Measurements from ENCODE around the gene PARL. TPM values are rescaled to one million over a fixed set of nuclear protein-coding genes. Genes with fewer than 3 reads are reported as not detected.
A peak's percentile ranks its signal among the peaks of the same experiment; 100 is the strongest.

The PARL gene
- total and polyA plus RNA-seq, 2 of the 13 experiments (the other 11 are each of a cell fraction or from before 2014, with no cell fraction given) = 46.3 to 58.6 TPM

DNA sequence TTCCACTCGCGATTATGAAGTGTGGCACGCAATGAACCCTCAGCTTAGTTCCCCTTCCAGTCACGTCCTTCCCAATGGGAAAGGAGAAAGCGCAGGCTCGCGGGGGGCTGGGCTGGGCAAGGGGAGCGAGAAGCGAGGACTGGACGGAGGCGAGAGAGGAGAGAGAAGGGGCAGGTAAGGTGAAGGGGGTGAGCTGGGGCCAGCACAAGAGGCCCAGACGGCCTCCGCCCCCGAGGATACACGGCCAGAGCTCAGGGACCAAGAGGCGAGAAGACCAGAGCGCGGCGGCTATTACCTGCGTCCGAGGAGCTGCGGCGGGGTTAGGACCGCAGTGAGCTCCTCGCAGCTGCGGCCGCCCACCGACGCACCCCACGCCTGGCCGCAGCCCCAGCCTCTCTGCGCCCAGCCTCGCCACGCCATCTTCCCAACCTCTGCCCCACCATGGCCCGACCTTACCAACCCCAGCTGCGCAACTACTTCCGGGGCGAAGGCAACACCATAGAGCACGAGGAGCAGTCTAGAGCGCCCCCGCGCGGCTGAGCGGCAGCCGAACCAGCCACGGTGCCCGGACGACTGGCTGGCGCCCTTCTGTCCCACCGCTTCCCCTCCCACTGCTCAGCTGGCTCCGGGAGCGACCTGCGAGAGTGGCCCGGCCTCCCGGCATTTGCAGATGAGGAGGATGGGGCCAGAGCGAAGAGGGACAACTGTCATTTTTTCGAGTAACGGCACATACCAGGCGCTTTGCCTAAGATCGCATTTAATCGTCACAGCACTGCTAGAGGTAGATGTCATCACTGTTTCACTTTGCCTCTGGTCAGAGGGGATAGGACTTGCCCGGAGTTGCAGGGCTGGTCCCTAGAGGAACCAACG, at the start of gene PARL (continued):
- TF ChIP-seq ZNF230 (CRISPR knock-in tag; IDR thresholded peaks at IDR 0.05) (peak; percentile 87; the same call in 1 of the 2 replicates), MIER2 (CRISPR knock-in tag; IDR thresholded peaks at IDR 0.05) (peak; percentile 75; the same call in 1 of the 2 replicates), HMGA1 (CRISPR knock-in tag; conservative IDR thresholded peaks at IDR 0.05) (no peak), GABPB1 (CRISPR knock-in tag; IDR thresholded peaks at IDR 0.05) (peak; percentile 100), EED (CRISPR knock-in tag; IDR thresholded peaks at IDR 0.05) (peak; percentile 82; the same call in 1 of the 2 replicates), TMF1 (CRISPR knock-in tag; IDR thresholded peaks at IDR 0.05; ENCODE audit: low read depth) (no peak), TARDBP (CRISPR knock-in tag; IDR thresholded peaks at IDR 0.05) (peak; percentile 99), NR2F1 (CRISPR knock-in tag; IDR thresholded peaks at IDR 0.05) (peak; percentile 73 to 83), ZBTB3 (CRISPR knock-in tag; IDR thresholded peaks at IDR 0.05; ENCODE audit: borderline replicate concordance, low read depth) (0 out of 2 replicates have a peak, but pooled peaks have one; percentile 73), SSRP1 (CRISPR knock-in tag; IDR thresholded peaks at IDR 0.05) (peak; percentile 82), ZNF678 (CRISPR knock-in tag; IDR thresholded peaks at IDR 0.05) (peak; percentile 90; the same call in 1 of the 2 replicates), ADNP (CRISPR knock-in tag; IDR thresholded peaks at IDR 0.05) (no peak), ZNF607 (CRISPR knock-in tag; IDR thresholded peaks at IDR 0.05; ENCODE audit: borderline replicate concordance) (peak; percentile 62; the same call in 1 of the 2 replicates), TGIF2 (CRISPR knock-in tag; IDR thresholded peaks at IDR 0.05) (no peak; the same call in 1 of the 2 replicates), ZSCAN12 (CRISPR knock-in tag; IDR thresholded peaks at IDR 0.05) (no peak)
- TF ChIP-seq, protein P1, sequence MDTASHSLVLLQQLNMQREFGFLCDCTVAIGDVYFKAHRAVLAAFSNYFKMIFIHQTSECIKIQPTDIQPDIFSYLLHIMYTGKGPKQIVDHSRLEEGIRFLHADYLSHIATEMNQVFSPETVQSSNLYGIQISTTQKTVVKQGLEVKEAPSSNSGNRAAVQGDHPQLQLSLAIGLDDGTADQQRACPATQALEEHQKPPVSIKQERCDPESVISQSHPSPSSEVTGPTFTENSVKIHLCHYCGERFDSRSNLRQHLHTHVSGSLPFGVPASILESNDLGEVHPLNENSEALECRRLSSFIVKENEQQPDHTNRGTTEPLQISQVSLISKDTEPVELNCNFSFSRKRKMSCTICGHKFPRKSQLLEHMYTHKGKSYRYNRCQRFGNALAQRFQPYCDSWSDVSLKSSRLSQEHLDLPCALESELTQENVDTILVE (CRISPR knock-in tag; IDR thresholded peaks at IDR 0.05) = peak; percentile 91
- TF ChIP-seq, protein P2, sequence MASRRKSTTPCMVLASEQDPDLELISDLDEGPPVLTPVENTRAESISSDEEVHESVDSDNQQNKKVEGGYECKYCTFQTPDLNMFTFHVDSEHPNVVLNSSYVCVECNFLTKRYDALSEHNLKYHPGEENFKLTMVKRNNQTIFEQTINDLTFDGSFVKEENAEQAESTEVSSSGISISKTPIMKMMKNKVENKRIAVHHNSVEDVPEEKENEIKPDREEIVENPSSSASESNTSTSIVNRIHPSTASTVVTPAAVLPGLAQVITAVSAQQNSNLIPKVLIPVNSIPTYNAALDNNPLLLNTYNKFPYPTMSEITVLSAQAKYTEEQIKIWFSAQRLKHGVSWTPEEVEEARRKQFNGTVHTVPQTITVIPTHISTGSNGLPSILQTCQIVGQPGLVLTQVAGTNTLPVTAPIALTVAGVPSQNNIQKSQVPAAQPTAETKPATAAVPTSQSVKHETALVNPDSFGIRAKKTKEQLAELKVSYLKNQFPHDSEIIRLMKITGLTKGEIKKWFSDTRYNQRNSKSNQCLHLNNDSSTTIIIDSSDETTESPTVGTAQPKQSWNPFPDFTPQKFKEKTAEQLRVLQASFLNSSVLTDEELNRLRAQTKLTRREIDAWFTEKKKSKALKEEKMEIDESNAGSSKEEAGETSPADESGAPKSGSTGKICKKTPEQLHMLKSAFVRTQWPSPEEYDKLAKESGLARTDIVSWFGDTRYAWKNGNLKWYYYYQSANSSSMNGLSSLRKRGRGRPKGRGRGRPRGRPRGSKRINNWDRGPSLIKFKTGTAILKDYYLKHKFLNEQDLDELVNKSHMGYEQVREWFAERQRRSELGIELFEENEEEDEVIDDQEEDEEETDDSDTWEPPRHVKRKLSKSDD (CRISPR knock-in tag; IDR thresholded peaks at IDR 0.05; ENCODE audit: low read depth) = peak; percentile 84; the same call in 1 of the 2 replicates
- TF ChIP-seq, protein P3, sequence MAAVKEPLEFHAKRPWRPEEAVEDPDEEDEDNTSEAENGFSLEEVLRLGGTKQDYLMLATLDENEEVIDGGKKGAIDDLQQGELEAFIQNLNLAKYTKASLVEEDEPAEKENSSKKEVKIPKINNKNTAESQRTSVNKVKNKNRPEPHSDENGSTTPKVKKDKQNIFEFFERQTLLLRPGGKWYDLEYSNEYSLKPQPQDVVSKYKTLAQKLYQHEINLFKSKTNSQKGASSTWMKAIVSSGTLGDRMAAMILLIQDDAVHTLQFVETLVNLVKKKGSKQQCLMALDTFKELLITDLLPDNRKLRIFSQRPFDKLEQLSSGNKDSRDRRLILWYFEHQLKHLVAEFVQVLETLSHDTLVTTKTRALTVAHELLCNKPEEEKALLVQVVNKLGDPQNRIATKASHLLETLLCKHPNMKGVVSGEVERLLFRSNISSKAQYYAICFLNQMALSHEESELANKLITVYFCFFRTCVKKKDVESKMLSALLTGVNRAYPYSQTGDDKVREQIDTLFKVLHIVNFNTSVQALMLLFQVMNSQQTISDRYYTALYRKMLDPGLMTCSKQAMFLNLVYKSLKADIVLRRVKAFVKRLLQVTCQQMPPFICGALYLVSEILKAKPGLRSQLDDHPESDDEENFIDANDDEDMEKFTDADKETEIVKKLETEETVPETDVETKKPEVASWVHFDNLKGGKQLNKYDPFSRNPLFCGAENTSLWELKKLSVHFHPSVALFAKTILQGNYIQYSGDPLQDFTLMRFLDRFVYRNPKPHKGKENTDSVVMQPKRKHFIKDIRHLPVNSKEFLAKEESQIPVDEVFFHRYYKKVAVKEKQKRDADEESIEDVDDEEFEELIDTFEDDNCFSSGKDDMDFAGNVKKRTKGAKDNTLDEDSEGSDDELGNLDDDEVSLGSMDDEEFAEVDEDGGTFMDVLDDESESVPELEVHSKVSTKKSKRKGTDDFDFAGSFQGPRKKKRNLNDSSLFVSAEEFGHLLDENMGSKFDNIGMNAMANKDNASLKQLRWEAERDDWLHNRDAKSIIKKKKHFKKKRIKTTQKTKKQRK (IDR thresholded peaks at IDR 0.05; ENCODE audit: low read length) = no peak
- TF ChIP-seq, protein P4, sequence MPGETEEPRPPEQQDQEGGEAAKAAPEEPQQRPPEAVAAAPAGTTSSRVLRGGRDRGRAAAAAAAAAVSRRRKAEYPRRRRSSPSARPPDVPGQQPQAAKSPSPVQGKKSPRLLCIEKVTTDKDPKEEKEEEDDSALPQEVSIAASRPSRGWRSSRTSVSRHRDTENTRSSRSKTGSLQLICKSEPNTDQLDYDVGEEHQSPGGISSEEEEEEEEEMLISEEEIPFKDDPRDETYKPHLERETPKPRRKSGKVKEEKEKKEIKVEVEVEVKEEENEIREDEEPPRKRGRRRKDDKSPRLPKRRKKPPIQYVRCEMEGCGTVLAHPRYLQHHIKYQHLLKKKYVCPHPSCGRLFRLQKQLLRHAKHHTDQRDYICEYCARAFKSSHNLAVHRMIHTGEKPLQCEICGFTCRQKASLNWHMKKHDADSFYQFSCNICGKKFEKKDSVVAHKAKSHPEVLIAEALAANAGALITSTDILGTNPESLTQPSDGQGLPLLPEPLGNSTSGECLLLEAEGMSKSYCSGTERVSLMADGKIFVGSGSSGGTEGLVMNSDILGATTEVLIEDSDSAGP (CRISPR knock-in tag; IDR thresholded peaks at IDR 0.05; ENCODE audit: borderline replicate concordance) = peak; percentile 98; the same call in 1 of the 2 replicates

All from HepG2 (cell line).